ENCODE data around the gene BTAF1. TPM values are rescaled to one million over a fixed set of nuclear protein-coding genes. Genes with fewer than 3 reads are reported as not detected.

The BTAF1 gene
- total and polyA plus RNA-seq, 10 of the 15 experiments (the other 5 are each of a cell fraction or from before 2014, with no cell fraction given): 11.8 to 157 (median 55.5) TPM

- TF ChIP-seq NR2C1 (IDR thresholded peaks at IDR 0.05): no peak
- TF ChIP-seq ZBTB11 (CRISPR knock-in tag; IDR thresholded peaks at IDR 0.05): no peak
- TF ChIP-seq ZBED1 (IDR thresholded peaks at IDR 0.05; ENCODE audit: borderline replicate concordance): no peak
- no peak for TF ChIP-seq RELA (IDR thresholded peaks at IDR 0.05; ENCODE audit: borderline replicate concordance, partially characterized antibody)
- no peak for TF ChIP-seq ASH2L (IDR thresholded peaks at IDR 0.05; ENCODE audit: borderline replicate concordance, low read depth)
- no peak for TF ChIP-seq POU2F2 (IDR thresholded peaks at IDR 0.05; ENCODE audit: borderline replicate concordance, low read depth, low read length)
- TF ChIP-seq JUND (IDR thresholded peaks at IDR 0.05; ENCODE audit: low read depth, low read length): no peak
- TF ChIP-seq CHD4 (IDR thresholded peaks at IDR 0.05): no peak
Observed at GRCh38 chr10:91907033-91907594, 16.5 kb upstream of the BTAF1 start (continued).

- RAD21 ChIA-PET (ENCODE audit: unreplicated experiment): interaction anchor here (0.6 to 1.6 kb wide), 4 partner anchors 16 to 1821 kb away, joined by 3 to 5 read pairs (median 4); partner anchors contain the start of gene BTAF1
- Histone ChIP-seq H3K9ac (ENCODE audit: control insufficient read depth, insufficient read depth, low read length) (peak overlapping the region; percentile 50; the same call in 1 of the 2 replicates), H3K27ac (ENCODE audit: control insufficient read depth, insufficient read depth) (no peak overlapping the region), H3K27me3 (replicated peaks in 1 of 2; ENCODE audit: control insufficient read depth in 2 of 2, insufficient read depth in 2 of 2, low read length in 1 of 2) (no peaks in the 10 kb centered on the region; a peak in 1 of 4 replicates), H2AFZ (ENCODE audit: control insufficient read depth, low read depth, low read length) (peak overlapping the region; percentile 93), H3K4me2 (ENCODE audit: control insufficient read depth, insufficient read depth) (peak overlapping the region; percentile 96), H3K4me1 (ENCODE audit: control insufficient read depth, insufficient read depth, low read length) (no peaks in the 10 kb centered on the region; the same call in 1 of the 2 replicates), H4K20me1 (ENCODE audit: control insufficient read depth, insufficient read depth) (no peaks in the 10 kb centered on the region), H3K9me3 (replicated peaks; ENCODE audit: control insufficient read depth, insufficient read depth, low read length) (no peaks in the 10 kb centered on the region), H3K79me2 (ENCODE audit: control insufficient read depth, insufficient read depth, low read length) (no peaks in the 10 kb centered on the region), H3K4me3 (peak overlapping the region; percentile 82), H3K36me3 (ENCODE audit: control insufficient read depth in 2 of 2, insufficient read depth in 2 of 2, low read length in 1 of 2) (no peaks in the 10 kb centered on the region)
- no peak for DNase-seq (ENCODE audit: low read depth, low spot score)
- in situ Hi-C loops (cut with MboI) (loop anchor here (5.0 to 25.0 kb wide), 3 partner anchors 151 to 1021 kb away; no protein-coding TSS in a partner anchor), intact Hi-C loops (cut with micrococcal nuclease; ENCODE audit: unreplicated experiment) (loop anchor here (2.0 to 5.0 kb wide), 2 partner anchors 51 to 411 kb away; no protein-coding TSS in a partner anchor)
- BruUV-seq (replicated peaks): no TSS peak
- 1% methylated on average over 18 of the region's 18 CpGs for WGBS (ENCODE audit: insufficient coverage, insufficient replicate concordance, low lambda C conversion rate, missing lambda C conversion rate)
- FAIRE-seq: no peak
- POLR2A ChIA-PET: interaction anchor here (1.3 to 2.8 kb wide), 2 partner anchors 14 to 16 kb away, joined by 3 to 9 read pairs; partner anchors contain the start of gene BTAF1
- CTCF ChIA-PET: interaction anchor here (0.7 to 2.4 kb wide), 7 partner anchors 10 to 149 kb away, joined by 3 to 11 read pairs (median 5); partner anchors contain the start of gene BTAF1
- no peak for ATAC-seq
- no peak for TF ChIP-seq CREB1 (IDR thresholded peaks at IDR 0.05; ENCODE audit: low read depth)
- TF ChIP-seq MLLT1 (IDR thresholded peaks at IDR 0.05): no peak
- TF ChIP-seq CEBPB (IDR thresholded peaks at IDR 0.05; ENCODE audit: borderline replicate concordance in 1 of 2, low read depth in 2 of 2, low read length in 2 of 2): no peak
- TF ChIP-seq ATF7 (IDR thresholded peaks at IDR 0.05; ENCODE audit: low read depth): no peak
- no peak for TF ChIP-seq SMC3 (IDR thresholded peaks at IDR 0.05; ENCODE audit: borderline replicate concordance, low read length)
- TF ChIP-seq SREBF2 (IDR thresholded peaks at IDR 0.05; ENCODE audit: low read length): no peak
- TF ChIP-seq MEF2B (IDR thresholded peaks at IDR 0.05; ENCODE audit: partially characterized antibody, poor library complexity, severe bottlenecking): no peak
- no peak for TF ChIP-seq MYB (IDR thresholded peaks at IDR 0.05; ENCODE audit: borderline replicate concordance, low read depth, low read length)
- no peak for TF ChIP-seq BHLHE40 (IDR thresholded peaks at IDR 0.05; ENCODE audit: borderline replicate concordance in 1 of 2, low read depth in 2 of 2, low read length in 1 of 2)
- SMC1A ChIA-PET (ENCODE audit: uncharacterized antibody, unreplicated experiment): interaction anchor here (1.0 to 2.6 kb wide), 5 partner anchors 13 to 149 kb away, joined by 3 to 10 read pairs (median 3); partner anchors contain the start of gene BTAF1
Observed at GRCh38 chr10:91907914-91908336, 15.6 kb upstream of the BTAF1 start.

Measured in GM12878 (cell line).